Measurements from ENCODE around the gene FURIN. TPM values are rescaled to one million over a fixed set of nuclear protein-coding genes. Genes with fewer than 3 reads are reported as not detected.
A peak's percentile ranks its signal among the peaks of the same experiment; 100 is the strongest.

The FURIN gene
- total RNA-seq, 1 experiment from 2014 or later, result 68.9 TPM

GRCh38 chr15:90931828-90932659, 63.7 kb downstream of the FURIN start, which contains the start of gene HDDC3:
TSS of gene HDDC3 (minus strand) at chr15:90932549. CDS start at chr15:90932540, 9 bp downstream.
- peak; percentile 99 for DNase-seq
- Histone ChIP-seq H3K27me3 (ENCODE audit: control insufficient read depth, insufficient read depth, low read length) (no peaks in the 10 kb centered on the region; the same call in 1 of the 2 replicates), H3K4me3 (ENCODE audit: insufficient read depth, low read depth, low read length) (peak within 1 kb of the TSS; percentile 58), H3K36me3 (replicated peaks; ENCODE audit: control insufficient read depth, insufficient read depth, low read length) (peaks cover 4% of the 10 kb centered on the region)

GRCh38 chr15:90932660-90932991, 64.2 kb downstream of the FURIN start:
- peaks cover 4% of the 10 kb centered on the region for H3K36me3 ChIP-seq (replicated peaks; ENCODE audit: control insufficient read depth, insufficient read depth, low read length)
- no peak for DNase-seq
- H3K27me3 ChIP-seq (ENCODE audit: control insufficient read depth, insufficient read depth, low read length), result no peaks in the 10 kb centered on the region; the same call in 1 of the 2 replicates
- no peak overlapping the region; the same call in 1 of the 2 replicates for H3K4me3 ChIP-seq (ENCODE audit: insufficient read depth, low read depth, low read length)

Other genes with a start within 250 kb of the FURIN start
- 29.7 and 36.4 TPM in 2 replicates for gene BLM, start 151.2 kb upstream of the FURIN start, total RNA-seq (2014; rRNA removed; shearing (Covaris generic))
- 11.2 and 13.6 TPM in 2 replicates for gene FES, start 15.9 kb downstream of the FURIN start, total RNA-seq (2014; rRNA removed; shearing (Covaris generic))
- 7.4 and 11.6 TPM in 2 replicates for gene MAN2A2, start 34.7 kb downstream of the FURIN start, total RNA-seq (2014; rRNA removed; shearing (Covaris generic))
- 16.2 and 19.4 TPM in 2 replicates for gene HDDC3, start 64.0 kb downstream of the FURIN start, total RNA-seq (2014; rRNA removed; shearing (Covaris generic))
- 85.9 and 87.2 TPM in 2 replicates for gene UNC45A, start 66.7 kb downstream of the FURIN start, total RNA-seq (2014; rRNA removed; shearing (Covaris generic))
- 28.3 and 39.4 TPM in 2 replicates for gene RCCD1, start 86.3 kb downstream of the FURIN start, total RNA-seq (2014; rRNA removed; shearing (Covaris generic))
- gene PRC1, start 125.9 kb downstream of the FURIN start, total RNA-seq (2014; rRNA removed; shearing (Covaris generic)), result 143 and 195 TPM in 2 replicates
- gene VPS33B, start 154.0 kb downstream of the FURIN start, total RNA-seq (2014; rRNA removed; shearing (Covaris generic)), result 13.7 and 16.6 TPM in 2 replicates
- gene SV2B, start 231.7 kb downstream of the FURIN start, total RNA-seq (2014; rRNA removed; shearing (Covaris generic)), result under 0.01 and 0.03 TPM in 2 replicates

Measured in H7 (cell line).